ENCODE results near the gene BSCL2.
A peak's percentile ranks its signal among the peaks of the same experiment; 100 is the strongest.
"Not testable (repeated sequence)": the region's sequence is repeated elsewhere in the genome, so short reads cannot be mapped to it uniquely, and the experiment has no call there.

Gene BSCL2

GRCh38 chr11:62707277-62707861, at the start of gene BSCL2, which contains the start of gene GNG3:
BSCL2 (minus strand) TSS chr11:62707424; CDS start chr11:62707195, 229 bp downstream.
GNG3 (plus strand) TSS chr11:62707676; CDS start chr11:62708296, 620 bp downstream.
- no peak for DNase-seq

- DNase-seq: no peak
Observed at GRCh38 chr11:62755086-62755615, 47.9 kb upstream of the BSCL2 start.

- peak; percentile 100 for DNase-seq
Observed at GRCh38 chr11:62753736-62754603, 46.7 kb upstream of the BSCL2 start, which contains the start of gene ZBTB3. ZBTB3 (minus strand) TSS chr11:62754160; CDS start chr11:62753664, 496 bp downstream.

GRCh38 chr11:62752994-62753735, 45.9 kb upstream of the BSCL2 start:
- no peak for DNase-seq

GRCh38 chr11:62752177-62752785, 45.1 kb upstream of the BSCL2 start:
- no peak for DNase-seq

- DNase-seq: not testable (repeated sequence)
Observed at GRCh38 chr11:62749931-62750330, 42.7 kb upstream of the BSCL2 start.

GRCh38 chr11:62747475-62748160, 40.4 kb upstream of the BSCL2 start:
- peak; percentile 6 for DNase-seq

- DNase-seq: no peak
Observed at GRCh38 chr11:62737196-62737595, 30.0 kb upstream of the BSCL2 start.

GRCh38 chr11:62732830-62733229, 25.6 kb upstream of the BSCL2 start:
- peak; percentile 20 for DNase-seq

- DNase-seq: not testable (repeated sequence)
Observed at GRCh38 chr11:62730076-62730475, 22.9 kb upstream of the BSCL2 start.

GRCh38 chr11:62728171-62728988, 21.2 kb upstream of the BSCL2 start, which contains the start of gene TTC9C:
TTC9C (plus strand) TSS chr11:62728486; CDS start chr11:62728849, 363 bp downstream.
- peak; percentile 84 for DNase-seq

GRCh38 chr11:62727872-62728170, 20.6 kb upstream of the BSCL2 start:
- DNase-seq: peak; percentile 98

GRCh38 chr11:62727165-62727871, 20.1 kb upstream of the BSCL2 start, which contains the start of gene HNRNPUL2:
HNRNPUL2 (minus strand) TSS chr11:62727457; CDS start chr11:62727156, 301 bp downstream.
- peak; percentile 99 for DNase-seq

GRCh38 chr11:62726915-62727164, 19.6 kb upstream of the BSCL2 start:
- no peak for DNase-seq

- DNase-seq: no peak
Observed at GRCh38 chr11:62726156-62726914, 19.1 kb upstream of the BSCL2 start.

- no peak for DNase-seq
Observed at GRCh38 chr11:62725646-62726045, 18.4 kb upstream of the BSCL2 start.

GRCh38 chr11:62724171-62724570, 16.9 kb upstream of the BSCL2 start:
- no peak for DNase-seq

- no peak for DNase-seq
Observed at GRCh38 chr11:62721994-62722393, 14.8 kb upstream of the BSCL2 start.

GRCh38 chr11:62719302-62719978, 12.2 kb upstream of the BSCL2 start:
- DNase-seq: no peak

All from NCI-H2171 treated with DMSO at 0.1 percent for 48 hours (cell line).